Activated CD8-positive, alpha-beta memory T cell treated with anti-CD3 and anti-CD28 coated beads for 1 hour (primary cell): ENCODE data around the gene DTD2.
"Not testable (repeated sequence)": the region's sequence is repeated elsewhere in the genome, so short reads cannot be mapped to it uniquely, and the experiment has no call there.

Experiments
- DNase-seq, 2 donors: peaks; one replicate each; pipeline ENCODE4 v3.0.0-alpha.2; 2020; ENCODE audit warnings: low read depth in 1 of 2; ENCODE audit errors: extremely low read depth in 1 of 2

The DTD2 gene

DNA sequence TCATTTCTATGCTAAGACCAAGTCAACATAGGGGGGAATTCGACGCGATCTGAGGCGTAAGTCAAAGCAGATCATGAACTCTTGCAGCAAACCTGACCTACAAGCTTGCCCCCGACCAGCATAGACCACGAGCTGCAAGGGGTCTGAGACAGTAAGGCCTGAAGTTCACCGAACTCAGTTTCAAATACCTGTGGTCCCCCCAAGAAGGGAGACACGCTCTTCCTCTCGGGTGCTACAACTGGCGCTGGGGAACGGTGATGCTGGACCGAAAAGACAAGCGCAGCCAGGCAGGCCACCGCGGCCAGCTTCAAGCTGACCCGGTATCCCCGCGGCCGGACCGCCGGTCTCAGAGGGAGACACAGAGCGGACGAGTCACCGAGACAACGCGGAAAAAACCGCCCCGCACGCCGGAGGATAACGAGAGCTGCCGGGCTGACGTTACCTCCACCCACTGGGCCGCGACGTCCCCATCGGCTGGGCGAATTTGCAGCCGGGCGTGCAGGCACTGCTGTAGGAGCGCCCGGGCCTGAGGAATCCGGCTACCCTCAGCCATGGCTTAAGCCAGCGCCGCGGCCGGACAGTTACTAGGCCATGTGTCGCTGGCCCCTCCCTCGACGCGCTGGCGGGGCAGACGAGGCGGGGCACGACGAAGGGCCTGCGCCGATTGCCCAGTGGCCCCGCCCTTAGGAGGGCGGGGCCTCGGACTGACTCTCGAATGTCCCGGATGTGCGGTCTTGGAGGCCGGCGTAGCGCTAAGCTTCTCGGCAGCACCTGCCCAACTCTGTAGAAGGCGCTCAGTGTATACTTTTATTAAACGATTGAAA, at the start of gene DTD2:
TSS of gene DTD2 (minus strand) at position 666 of the 824 bp plus-strand sequence. CDS start at position 553, 113 bp downstream.
- DNase-seq = peak; percentile 75 to 89

DNA sequence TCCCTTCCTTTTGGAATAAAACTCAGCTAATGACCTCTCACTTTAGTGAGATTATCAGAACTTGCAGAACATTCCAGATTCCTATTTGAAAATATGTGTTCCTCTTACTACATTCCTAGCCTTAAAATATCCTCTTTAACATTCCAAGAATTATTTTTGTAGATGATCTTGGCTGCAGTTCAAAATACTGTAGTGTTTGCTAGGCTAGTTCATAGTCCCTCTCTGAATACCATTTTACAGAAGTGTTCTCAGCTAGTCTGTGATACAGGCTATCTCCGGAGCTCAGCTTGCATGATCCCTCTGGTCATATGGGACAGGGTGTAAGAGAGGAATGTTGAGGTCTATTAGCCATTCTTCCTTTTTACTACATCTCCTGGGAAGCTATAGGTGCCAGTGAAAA, 48.1 kb upstream of the DTD2 start:
- DNase-seq = no peak

DNA sequence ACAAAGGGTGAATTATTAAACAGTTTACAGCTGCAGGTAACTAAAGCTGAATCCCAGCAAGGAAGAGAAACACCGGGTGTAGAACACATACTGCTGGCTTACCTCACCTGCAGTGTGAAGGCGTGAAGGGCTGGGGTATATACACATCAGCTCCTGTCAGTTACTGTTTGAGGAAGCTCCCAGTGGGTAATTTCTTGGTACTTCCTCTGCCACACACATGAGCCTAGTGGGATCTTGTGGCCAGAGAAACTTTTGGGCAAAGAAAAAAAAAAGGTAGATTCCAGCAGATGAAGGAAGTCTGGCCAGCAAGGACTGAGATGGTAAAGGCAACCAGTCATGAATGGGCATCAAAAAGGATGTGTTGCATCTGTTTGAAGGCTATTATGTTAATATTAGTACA, 44.6 kb upstream of the DTD2 start:
- no peak for DNase-seq

GRCh38 chr14:31492759-31493498, 35.6 kb upstream of the DTD2 start:
- DNase-seq = no peak

DNA sequence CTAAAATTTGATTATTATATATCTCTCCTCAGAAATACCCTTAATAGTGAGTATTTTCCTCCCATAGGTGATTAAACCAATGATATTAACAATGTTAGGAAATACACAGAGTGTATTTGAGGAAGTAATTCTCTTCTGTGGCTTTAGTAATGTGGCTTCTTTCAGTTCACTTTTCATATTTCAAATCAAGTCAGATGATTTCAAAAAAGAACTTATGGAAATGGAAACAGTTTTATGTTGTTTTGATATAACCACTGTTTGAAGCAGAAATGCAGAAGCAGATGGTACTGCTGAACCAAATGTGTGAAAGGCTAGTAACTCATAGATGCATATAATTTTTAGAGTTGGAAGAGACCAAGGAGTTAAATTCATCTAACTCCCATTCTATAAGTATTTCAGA, 32.4 kb upstream of the DTD2 start:
- no peak for DNase-seq

GRCh38 chr14:31487886-31488285, 30.6 kb upstream of the DTD2 start, which contains the start of gene GPR33:
Gene GPR33 (minus strand): TSS chr14:31488039. CDS start chr14:31483965, 4,074 bp downstream.
- DNase-seq = no peak

DNA sequence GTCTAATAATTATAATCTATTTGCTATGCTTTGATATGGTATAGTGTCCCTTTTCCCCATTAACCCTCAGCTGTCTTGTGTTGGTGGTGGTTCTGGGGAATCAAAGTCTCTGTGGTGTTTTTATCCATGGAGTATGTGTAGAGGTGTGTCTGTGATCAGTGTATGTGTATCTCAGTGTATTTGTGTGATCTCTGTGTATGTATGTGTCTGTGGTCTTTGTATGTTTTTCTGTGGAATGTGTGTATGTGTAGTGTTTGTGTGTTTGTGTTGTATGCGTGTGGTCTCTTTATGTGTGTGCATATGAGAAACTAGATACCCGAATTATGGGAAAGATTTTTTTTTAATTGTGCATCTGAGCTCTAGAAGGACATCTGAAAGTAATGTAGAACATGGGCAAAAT, 29.5 kb upstream of the DTD2 start:
- DNase-seq = no peak

DNA sequence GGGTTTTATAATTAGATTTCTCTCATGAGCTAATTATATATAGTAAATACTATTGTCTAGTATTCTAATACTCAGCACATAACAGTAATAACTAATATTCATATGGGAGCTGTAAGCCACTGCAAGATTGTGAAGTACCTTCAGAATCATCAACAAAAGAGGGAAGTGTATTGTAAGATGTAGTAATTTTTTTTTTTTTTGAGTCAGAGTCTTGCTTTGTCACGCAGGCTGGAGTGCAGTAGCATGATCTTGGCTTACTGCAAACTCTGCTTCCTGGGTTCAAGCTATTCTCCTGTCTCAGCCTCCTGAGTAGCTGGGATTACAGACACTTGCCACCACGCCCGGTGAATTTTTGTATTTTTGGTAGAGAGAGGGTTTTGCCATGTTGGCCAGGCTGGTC, 27.4 kb upstream of the DTD2 start:
- DNase-seq = no peak

GRCh38 chr14:31480156-31480555, 22.9 kb upstream of the DTD2 start:
- DNase-seq = no peak

GRCh38 chr14:31479027-31479426, 21.7 kb upstream of the DTD2 start:
- DNase-seq = no peak

- DNase-seq = no peak
Measured at GRCh38 chr14:31477248-31477647, 19.9 kb upstream of the DTD2 start.

DNA sequence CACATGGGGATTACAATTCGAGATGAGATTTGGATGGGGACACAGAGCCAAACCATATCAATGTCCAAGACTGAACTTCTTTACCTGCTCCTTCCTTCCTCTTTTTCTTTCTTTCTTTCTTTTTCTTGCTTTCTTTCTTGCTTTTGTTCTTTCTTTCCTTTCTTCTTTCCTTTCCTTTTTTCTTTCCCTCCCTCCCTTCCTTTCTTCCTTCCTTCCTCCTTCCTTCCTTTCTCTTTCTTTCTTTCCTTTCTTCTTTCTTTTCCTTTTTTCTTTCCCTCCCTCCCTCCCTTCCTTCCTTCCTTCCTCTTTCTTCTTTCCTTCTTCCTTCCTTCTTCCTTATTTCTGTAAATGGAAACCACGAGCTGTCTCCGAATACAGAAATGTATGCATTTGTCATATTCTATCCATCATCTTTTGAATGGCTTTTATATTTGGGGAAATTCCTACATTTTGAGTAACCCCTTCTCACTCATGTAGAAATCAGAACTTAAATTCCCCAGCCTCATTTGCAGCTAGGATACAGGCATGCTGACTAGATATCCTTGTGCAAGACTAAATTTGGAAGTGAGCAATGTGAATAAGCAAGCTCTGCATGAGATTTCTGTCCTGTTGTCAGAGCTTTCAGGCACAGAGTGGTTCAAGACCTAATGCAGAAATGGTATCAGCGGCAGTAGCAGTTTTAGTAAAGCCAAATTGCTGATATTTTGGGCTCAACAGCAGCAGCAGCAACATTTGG, 19.0 kb upstream of the DTD2 start:
- no peak for DNase-seq

DNA sequence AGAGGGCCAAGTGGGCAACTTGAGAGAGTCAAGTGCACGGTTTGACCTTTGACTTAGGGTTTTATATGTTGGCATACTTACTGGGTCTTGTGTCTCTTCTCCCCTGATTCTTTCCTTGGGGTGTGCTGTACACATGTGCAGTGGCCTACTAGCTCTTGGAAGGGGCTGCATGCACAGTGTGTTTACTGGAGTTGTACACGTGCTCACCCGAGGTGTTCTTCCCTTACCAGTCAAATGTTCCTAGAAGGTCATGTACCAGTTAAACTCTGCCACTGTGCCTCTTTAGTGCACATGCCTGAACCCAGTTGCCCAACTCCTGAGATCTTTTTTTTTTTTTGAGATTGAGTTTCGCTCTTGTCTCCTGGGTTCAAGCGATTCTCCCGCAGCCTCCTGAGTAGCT, 9.2 kb upstream of the DTD2 start:
- no peak for DNase-seq

- no peak for DNase-seq
Measured at GRCh38 chr14:31465111-31465510, 7.8 kb upstream of the DTD2 start.

- DNase-seq = not testable (repeated sequence)
Measured at GRCh38 chr14:31462450-31462849, 5.1 kb upstream of the DTD2 start.

DNA sequence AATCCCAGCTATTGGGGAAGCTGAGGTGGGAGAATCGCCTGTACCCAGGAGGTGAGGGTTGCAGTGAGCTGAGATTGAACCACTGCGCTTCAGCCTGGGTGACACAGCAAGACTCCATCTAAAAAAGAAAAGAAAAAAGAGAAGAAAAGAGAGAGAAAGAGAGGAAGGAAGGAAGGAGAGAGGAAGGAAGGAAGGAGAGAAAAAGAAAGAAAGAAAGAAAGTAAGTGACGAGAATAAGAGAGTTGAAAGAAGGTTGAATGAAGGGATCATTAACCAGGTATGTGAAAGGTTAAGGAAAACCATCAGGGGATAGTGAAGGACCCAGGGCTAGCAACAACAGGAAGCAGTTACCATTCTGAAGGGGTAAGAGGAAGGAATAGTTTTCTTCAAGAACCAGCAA, 4.2 kb upstream of the DTD2 start:
- no peak for DNase-seq

DNA sequence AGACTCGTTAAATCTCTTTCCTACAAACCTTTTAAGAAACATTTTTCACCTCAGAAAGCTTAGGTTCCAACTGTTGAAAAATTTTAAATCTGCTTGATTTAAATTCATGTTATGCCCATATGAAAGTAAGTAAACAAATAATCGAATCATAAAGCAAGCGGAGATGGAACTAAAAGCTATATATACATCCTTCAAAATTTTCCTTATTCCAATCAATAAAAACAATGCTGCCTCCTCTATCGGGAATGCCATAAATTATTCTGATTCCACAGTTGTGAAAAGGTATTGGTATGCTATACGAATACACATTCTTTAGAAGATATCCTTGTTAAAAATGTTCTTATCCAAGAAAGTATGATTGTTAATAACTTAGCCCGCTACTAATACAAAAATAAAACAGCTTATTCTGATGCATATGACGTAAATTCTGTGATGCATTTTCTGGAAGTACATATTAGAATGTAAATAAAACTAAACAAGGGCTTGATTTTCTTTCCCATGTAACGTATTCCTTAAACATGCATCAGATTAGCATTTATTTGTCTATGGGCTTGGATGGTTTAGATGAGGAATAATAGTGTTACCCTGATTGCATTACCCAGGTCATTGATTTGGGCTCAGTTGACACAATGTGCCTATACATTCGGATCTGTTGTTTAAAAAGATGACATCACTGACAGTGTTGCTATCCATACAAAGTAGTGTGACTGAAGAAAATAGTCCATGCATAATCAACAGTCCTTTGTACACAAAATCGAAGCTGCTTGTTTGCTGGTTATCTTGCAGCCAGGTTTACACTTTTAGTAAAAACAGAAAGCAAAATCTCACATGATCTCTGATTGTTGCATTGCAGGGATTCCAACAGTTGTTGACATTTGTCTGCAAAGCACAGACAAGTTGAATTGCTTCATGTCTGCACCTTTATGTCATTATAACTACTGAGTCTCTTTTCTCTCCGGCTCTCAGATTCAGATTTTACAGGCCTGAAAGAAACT, 656 bp upstream of the DTD2 start:
- no peak for DNase-seq

DNA sequence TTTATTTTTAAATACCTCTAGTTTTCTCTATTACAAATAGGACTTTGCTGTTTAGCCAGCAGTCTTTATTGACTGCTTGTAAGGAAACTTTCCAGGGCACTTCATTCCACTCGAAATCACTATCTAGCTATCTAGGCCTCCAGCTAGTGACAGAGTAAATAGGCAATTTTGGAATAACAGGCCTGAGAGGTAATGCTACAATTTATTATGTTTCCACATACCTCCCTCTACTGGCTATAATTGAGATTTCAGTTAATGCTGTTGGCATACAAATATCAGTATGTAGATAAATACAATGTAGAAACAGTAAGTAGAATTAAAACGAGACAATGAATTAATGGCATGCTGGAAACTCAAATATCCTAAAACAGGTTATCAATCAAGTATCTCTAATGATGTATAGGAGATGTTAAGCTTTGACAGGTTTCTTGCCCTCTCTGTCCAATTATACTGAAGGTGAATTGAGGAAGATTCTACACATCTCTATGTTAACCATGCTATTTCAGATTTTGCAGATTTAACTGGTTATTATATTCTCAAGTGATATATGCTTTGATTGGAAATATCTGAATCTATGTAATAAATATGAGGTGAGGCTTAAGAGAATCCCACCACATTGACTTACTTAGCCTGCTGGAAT, 7.2 kb downstream of the DTD2 start:
- no peak for DNase-seq

GRCh38 chr14:31449136-31449535, 8.2 kb downstream of the DTD2 start:
- DNase-seq = no peak

DNA sequence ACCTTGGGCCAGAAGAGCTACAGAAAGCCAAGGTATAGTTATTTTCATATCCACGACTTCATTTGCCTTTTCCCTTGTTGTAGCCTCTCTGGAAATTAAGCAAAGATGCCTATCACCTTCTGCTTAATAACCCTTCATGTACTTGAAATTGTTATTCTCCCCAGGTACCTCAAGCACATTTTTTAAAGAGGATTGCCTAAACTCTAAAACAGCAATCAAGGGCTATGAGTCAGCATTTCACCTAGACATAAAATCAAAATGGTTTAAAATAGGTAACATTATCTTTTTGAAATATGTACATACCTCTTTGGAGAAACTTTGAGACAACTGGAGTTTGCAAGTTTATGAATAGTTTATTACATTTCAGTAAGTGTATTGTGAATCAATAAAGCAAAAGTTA, 11.6 kb downstream of the DTD2 start:
- DNase-seq = no peak
